NCI-H1436 treated with DMSO at 0.1 percent for 48 hours (cell line): ENCODE measurements around the gene MAPK14.

ENCODE experiments used
- DNase-seq: peaks from one replicate; lab custom pipeline; 2025; lab: John Stamatoyannopoulos, UW

The MAPK14 gene

DNA sequence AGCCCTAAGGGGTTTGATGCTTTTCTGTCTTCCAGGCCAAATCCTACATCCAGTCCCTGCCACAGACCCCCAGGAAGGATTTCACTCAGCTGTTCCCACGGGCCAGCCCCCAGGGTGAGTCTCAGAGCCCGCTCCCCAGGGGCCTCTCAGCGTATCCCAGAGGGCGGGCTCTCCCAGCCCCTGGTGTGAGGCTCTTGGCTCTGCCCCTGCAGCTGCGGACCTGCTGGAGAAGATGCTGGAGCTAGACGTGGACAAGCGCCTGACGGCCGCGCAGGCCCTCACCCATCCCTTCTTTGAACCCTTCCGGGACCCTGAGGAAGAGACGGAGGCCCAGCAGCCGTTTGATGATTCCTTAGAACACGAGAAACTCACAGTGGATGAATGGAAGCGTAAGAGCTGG, 111.1 kb downstream of the MAPK14 start:
- DNase-seq, result no peak

DNA sequence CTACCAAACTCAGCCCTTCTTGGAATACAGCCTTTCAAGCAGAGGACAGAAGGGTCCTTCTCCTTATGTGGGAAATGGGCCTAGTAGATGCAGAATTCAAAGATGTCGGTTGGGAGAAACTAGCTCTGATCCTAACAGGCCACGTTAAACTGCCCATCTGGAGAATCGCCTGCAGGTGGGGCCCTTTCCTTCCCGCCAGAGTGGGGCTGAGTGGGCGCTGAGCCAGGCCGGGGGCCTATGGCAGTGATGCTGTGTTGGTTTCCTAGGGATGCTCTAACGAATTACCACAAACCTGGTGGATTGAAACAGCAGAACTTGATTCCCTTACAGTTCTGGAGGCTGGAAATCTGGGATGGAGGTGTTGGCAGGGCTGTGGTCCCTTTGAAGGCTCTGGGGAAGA, 111.8 kb downstream of the MAPK14 start:
- no peak for DNase-seq

DNA sequence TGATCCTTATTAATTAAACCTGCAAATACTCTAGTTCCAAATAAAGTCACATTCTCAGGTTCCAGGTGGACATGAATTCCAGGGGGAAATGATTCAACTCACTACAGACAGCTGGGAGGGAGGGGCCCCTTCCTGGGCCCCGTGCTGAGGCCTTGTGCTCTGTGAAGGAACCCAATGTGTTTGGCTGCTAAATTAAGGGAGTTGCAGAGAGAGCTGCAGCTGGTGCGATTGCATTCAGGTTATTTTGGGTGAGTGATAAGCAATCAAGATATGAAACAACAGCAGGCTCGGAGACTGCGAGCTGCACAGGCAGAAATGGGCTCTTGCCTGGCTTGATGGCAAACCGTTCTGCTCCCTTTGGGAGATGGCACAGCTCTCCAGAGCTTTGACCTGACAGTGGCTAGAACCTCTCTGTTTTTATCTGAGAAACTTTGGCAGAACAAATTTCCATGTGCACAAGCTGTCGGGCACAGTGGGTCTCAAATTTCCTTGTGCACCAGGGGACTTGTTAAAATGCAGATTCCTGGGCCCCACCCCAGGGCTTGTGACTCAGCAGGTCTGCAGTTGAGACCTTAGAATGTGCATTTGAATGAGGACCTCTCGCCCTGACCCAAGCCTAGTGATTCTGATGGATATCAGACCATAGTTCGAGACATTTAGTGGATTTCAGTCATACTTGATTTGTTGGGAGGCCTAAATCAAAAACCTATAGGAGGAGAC, 112.5 kb downstream of the MAPK14 start:
- no peak for DNase-seq

DNA sequence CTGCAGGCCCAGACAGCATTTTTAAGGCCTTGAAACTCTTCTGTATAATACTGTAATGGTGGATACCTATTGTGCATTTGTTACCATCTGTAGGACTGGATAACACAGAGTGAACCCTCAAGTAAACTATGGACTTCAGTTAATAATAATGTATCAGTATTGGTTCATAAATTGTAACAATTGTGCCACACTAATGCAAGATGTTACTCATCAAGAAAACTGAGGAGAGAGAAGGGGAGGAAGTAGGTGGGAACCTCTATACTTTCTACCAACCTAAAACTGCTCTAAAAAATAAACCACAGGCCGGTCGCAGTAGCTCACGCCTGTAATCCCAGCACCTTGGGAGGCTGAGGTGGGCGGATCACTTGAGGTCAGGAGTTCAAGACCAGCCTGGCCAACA, 113.5 kb downstream of the MAPK14 start:
- DNase-seq, result no peak

DNA sequence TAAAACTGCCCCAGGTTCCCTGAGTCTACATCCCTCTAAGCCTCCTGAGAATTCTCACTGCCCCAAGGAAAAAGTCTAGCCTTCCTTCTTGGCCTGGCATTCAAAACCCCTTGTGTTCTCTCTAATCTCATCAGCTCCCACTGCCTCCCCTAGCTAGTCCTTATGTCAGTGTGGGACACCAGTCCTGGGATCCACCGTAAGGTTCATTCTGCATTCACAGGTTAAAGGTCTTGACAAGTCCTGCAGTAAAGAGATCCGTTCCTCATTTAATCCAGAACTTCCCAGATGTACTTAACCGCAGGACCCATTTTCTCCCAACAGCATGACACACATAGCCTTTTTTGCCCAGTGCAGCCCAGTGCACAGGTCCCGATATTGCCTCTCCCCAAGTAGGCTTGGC, 114.4 kb downstream of the MAPK14 start:
- DNase-seq, result no peak

DNA sequence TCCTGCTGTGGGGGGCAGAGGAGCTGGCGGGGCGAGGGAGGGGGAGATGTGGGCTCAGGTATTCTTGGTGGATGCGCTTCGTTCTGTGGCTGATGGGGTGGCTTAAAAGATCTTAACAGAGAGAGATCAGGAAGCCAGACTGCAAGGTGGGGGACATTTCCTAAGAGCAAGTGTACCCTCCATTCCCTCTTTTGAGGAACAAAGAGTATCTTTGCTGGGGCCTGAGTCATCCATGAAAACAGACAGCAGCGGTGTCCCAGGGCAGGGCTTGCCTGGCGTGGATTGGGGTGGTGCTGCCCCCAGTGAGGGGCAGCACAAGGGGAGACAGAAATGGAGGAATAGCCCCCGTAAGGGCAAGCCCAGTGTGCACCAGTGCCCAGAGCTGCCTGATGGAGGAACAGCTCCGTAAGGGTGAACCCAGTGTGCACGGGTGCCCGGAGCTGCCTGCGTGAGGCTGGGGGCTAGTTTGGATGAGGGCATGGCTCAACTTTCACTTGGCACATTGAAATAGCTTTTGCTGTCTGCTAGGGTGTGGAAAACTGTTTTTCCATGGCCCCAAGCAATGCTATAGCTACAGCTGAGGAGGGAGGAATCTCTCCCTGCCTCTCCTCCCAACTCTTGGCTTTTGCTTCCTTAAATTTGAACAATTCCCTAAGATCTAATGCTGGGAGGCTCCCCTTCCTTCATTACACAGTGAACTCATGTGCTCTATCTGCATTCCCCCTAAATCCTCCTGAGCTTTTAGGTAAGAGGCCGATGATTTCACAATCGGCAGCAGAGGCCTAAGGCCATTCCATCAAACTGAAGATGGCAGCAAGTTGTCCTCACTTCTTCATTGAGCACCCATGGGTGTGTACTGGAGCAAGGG, 115.6 kb downstream of the MAPK14 start:
- no peak for DNase-seq

DNA sequence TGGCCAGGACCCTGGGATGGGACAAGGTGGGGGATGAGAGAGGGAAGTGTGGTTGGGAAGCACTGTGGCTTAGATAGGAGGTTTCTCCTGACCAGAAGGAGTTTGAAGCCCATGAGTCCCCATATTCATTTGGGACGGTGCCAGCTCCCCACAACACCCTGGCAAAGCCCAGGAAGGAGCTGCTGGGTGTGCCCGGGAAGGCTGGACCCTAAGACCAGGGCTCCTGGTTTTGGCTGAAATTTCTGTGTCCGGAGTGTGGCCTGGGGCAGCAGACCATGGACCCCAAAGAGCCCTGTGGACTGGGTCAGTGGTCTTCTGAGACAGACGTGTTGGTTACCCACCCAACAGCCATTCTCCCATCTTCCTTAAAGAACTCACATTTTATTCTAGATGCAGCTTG, 117.9 kb downstream of the MAPK14 start:
- no peak for DNase-seq

DNA sequence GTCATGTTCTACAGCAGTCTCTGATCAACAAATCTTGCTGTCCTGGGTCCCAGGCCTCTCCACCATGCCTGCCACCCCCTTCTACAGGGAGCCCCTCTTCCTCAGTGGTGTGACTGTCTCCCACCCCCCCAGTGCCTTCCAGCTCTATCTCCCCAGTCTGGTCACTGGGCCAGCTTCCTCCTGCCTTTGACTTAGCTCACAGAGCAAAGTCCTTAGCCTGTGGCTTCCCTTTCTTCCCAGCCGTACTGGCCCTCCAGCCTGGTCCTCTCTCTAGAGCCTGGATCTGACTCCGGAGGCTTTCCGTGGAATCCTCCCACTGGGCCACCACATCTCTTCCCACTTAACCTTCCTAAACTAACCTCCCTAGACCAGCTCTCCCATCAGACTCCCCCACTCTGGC, 119.7 kb downstream of the MAPK14 start:
- DNase-seq, result no peak

DNA sequence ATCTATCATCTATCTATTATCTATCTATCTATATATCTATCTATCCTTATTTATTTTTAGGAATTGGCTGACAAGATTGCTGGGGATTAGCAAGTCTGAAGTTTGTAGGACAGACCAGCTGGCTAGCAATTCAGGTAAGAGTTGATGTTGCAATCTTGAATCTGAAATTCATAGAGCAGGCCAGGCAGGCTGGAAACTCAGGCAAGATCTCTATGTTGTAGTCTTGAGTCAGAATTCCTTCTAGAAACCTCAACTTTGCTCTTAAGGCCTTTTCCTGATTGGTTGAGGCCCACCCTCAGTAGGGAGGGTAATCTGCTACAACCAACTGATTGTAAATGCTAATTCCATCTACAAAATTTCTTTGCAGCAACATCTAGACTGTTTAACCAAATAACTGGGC, 121.9 kb downstream of the MAPK14 start:
- no peak for DNase-seq

DNA sequence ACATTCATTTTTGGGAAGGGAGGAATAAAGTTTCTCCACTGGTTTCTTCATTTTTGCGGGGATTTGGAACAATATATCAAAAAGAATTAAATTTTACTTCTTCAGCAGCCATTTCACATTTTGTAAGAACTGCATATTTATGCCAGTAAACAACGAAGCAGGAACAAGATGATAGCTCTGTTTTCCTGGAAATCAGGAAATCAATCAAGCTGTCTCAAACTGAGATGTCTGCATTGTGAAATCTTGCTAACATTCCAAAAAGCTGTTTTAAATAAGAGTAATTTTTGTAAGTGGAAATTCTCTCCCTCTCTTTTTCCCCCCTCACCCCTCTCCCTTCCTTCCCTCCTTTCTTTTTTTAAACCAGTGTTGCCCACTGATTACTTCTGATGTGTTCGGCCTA, 122.7 kb downstream of the MAPK14 start:
- DNase-seq, result no peak

DNA sequence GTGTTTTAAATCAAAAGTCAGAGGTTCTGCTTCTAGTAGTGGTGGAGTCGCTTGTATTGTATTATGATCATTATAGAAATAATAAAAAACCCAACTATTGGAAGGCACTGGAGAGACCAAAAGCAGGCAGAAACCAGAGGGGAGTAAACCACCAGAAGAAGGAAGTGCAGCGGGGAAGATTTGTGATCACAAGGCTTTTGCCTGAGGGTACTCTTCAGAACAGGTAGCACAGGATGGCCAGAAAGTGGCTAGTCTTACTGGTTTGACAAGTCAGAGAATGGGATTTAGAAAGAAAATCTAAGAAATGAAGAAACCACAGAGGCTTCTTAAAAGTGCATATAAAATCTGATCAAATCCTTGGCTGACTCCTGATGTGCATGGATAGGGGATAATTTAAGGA, 126.7 kb downstream of the MAPK14 start:
- no peak for DNase-seq

DNA sequence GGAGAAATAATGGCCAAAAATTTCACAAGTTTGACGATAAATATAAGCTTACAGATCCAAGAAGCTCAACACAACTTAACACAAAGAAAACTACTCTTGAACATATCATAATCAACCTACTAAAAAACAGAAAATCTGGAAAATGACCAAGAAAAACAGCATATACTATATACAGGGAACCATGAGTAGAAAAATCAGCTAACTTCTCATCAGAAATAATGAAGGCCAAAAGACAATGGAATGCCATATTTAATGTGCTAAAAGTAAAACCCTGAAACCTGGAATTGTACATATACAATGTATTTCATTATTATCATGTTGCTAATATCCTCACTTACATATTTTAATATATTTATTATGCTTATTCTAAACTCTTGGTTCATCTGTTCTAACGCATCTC, 128.1 kb downstream of the MAPK14 start:
- DNase-seq, result no peak

DNA sequence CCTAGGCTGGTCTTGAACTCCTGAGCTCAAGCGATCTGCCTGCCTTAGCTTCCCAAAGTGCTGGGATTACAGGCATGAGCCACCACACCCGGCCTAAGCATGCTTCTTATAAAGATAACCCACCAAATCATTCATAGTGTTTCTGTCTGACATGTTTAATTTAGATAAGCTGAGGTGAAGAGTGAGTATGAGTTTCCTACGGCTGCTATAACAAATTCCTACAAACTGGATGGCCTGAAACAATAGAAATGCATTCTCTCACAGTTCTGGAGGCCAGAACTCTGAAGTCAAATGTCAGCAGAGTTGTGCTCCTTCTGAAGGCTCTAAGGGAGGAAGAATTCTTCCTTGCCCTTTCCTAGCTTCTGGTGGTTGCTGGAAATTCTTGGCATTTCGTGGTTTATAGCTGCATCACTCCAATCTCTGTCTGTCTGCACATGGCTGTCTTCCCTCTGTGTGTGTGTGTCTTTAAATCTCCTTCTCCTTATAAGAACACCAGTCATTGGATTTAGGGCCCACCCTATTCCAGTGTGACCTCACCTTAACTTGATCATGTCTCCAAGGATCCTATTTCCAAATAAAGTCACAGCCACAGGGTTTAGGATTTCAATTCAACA, 132.6 kb downstream of the MAPK14 start:
- DNase-seq, result no peak
